WTC11 (cell line): ENCODE results near the gene ITPRIP. TPM values are rescaled to one million over a fixed set of nuclear protein-coding genes. Genes with fewer than 3 reads are reported as not detected.

Experiments used
- ATAC-seq: fragments of 200-7000 bp; cut with Tn5 transposase; 2 replicates; pipeline ENCODE4 v1.10.0; 2021; ENCODE audit warnings: mild to moderate bottlenecking, moderate library complexity
- CTCF ChIA-PET: fragments of 300-600 bp; sonication (Branson Sonifier 250); formaldehyde crosslinking; loops from one replicate; lab custom pipeline; 2021; ENCODE audit warnings: antibody characterized with exemption; lab: Charles Lee
- POLR2A ChIA-PET: fragments of 350-600 bp; sonication (Branson Sonifier 250); formaldehyde crosslinking; loops from one replicate; lab custom pipeline; 2021; ENCODE audit warnings: antibody characterized with exemption; lab: Charles Lee
- DNase-seq: peaks from one replicate; pipeline ENCODE4 v3.0.0; 2021; ENCODE audit warnings: low spot score
- H3K27ac Mint-ChIP-seq: 2 replicates; pipeline ENCODE4 v1.8.0; 2021; ENCODE audit warnings: mixed read lengths
- H3K27me3 Mint-ChIP-seq: 2 replicates; pipeline ENCODE4 v1.8.0; 2021; ENCODE audit warnings: low read depth, mild to moderate bottlenecking, moderate library complexity, mixed read lengths
- H3K36me3 Mint-ChIP-seq: 2 replicates; pipeline ENCODE4 v1.8.0; 2021; ENCODE audit warnings: mixed read lengths
- H3K4me1 Mint-ChIP-seq: 2 replicates; pipeline ENCODE4 v1.8.0; 2022; ENCODE audit warnings: mixed read lengths
- H3K4me3 Mint-ChIP-seq: 2 replicates; pipeline ENCODE4 v1.8.0; 2021; ENCODE audit warnings: mild to moderate bottlenecking, moderate library complexity, mixed read lengths
- H3K9me3 Mint-ChIP-seq: 2 replicates; pipeline ENCODE4 v1.8.0; 2021; ENCODE audit warnings: mixed read lengths
- CREM ChIP-seq: sonication (generic); formaldehyde crosslinking; IDR thresholded peaks from 2 replicates; pipeline ENCODE4 v1.8.1; 2022; ENCODE audit warnings: mild to moderate bottlenecking, missing genetic modification reagents, moderate library complexity
- ESRRA ChIP-seq: sonication (generic); formaldehyde crosslinking; IDR thresholded peaks from 2 replicates; pipeline ENCODE4 v1.8.1; 2022; ENCODE audit warnings: mild to moderate bottlenecking, missing genetic modification reagents, borderline replicate concordance
- GTF2I ChIP-seq: fragments of 250-450 bp; sonication (Bioruptor Pico); conservative IDR thresholded peaks from 2 replicates; pipeline ENCODE4 v1.4.0; 2021; ENCODE audit warnings: mild to moderate bottlenecking
- MXD4 ChIP-seq: fragments of 250-450 bp; sonication (Bioruptor Pico); IDR thresholded peaks from 2 replicates; pipeline ENCODE4 v1.8.0; 2021; ENCODE audit warnings: mild to moderate bottlenecking, moderate library complexity, borderline replicate concordance
- MYBL2 ChIP-seq: sonication (generic); formaldehyde crosslinking; IDR thresholded peaks from 2 replicates; pipeline ENCODE4 v1.8.1; 2023; ENCODE audit warnings: mild to moderate bottlenecking, moderate library complexity, missing genetic modification reagents
- NFATC4 ChIP-seq: fragments of 250-450 bp; sonication (Bioruptor Pico); IDR thresholded peaks from 2 replicates; pipeline ENCODE4 v1.9.0; 2021; ENCODE audit warnings: mild to moderate bottlenecking
- PRRX2 ChIP-seq: fragments of 250-450 bp; sonication (Bioruptor Pico); IDR thresholded peaks from 2 replicates; pipeline ENCODE4 v1.8.0; 2021; ENCODE audit warnings: mild to moderate bottlenecking
- SOX15 ChIP-seq: fragments of 250-450 bp; sonication (Bioruptor Pico); IDR thresholded peaks from 2 replicates; pipeline ENCODE4 v1.9.0; 2021; ENCODE audit warnings: mild to moderate bottlenecking
- SP1 ChIP-seq: sonication (generic); formaldehyde crosslinking; conservative IDR thresholded peaks from 2 replicates; pipeline ENCODE4 v1.8.1; 2022; ENCODE audit warnings: missing genetic modification reagents
- ZNF219 ChIP-seq: sonication (generic); formaldehyde crosslinking; IDR thresholded peaks from 2 replicates; pipeline ENCODE4 v1.8.0; 2023; ENCODE audit warnings: missing genetic modification reagents, mild to moderate bottlenecking, borderline replicate concordance
- ZNF263 ChIP-seq: sonication (generic); formaldehyde crosslinking; IDR thresholded peaks from 2 replicates; pipeline ENCODE4 v1.8.1; 2022; ENCODE audit warnings: low read depth, mild to moderate bottlenecking, moderate library complexity, missing genetic modification reagents
- total RNA-seq: library from RNA; stranded (reverse); gene quantifications from 3 replicates; pipeline ENCODE4 v1.2.3, GENCODE V29; 2021
- TF ChIP-seq, protein P1 (sequence below): sonication (generic); formaldehyde crosslinking; IDR thresholded peaks from 2 replicates; pipeline ENCODE4 v1.8.0; 2022; ENCODE audit warnings: missing genetic modification reagents
- TF ChIP-seq, protein P2 (sequence below): sonication (generic); formaldehyde crosslinking; conservative IDR thresholded peaks from 2 replicates; pipeline ENCODE4 v1.8.1; 2023; ENCODE audit warnings: mild to moderate bottlenecking, low read depth, missing genetic modification reagents, moderate library complexity
- TF ChIP-seq, protein P3 (sequence below): sonication (generic); formaldehyde crosslinking; IDR thresholded peaks from 2 replicates; pipeline ENCODE4 v1.8.0; 2022; ENCODE audit warnings: mild to moderate bottlenecking, missing genetic modification reagents
- TF ChIP-seq, protein P4 (sequence below): fragments of 250-450 bp; sonication (Bioruptor Pico); IDR thresholded peaks from 2 replicates; pipeline ENCODE4 v2.1.2; 2022; ENCODE audit warnings: mild to moderate bottlenecking, moderate library complexity
- TF ChIP-seq, protein P5 (sequence below): fragments of 250-450 bp; sonication (Bioruptor Pico); IDR thresholded peaks from 2 replicates; pipeline ENCODE4 v1.9.0; 2021; ENCODE audit warnings: moderate library complexity, mild to moderate bottlenecking, inconsistent platforms, borderline replicate concordance

Gene ITPRIP
- total RNA-seq, 1 experiment from 2014 or later = 16.8 TPM

DNA sequence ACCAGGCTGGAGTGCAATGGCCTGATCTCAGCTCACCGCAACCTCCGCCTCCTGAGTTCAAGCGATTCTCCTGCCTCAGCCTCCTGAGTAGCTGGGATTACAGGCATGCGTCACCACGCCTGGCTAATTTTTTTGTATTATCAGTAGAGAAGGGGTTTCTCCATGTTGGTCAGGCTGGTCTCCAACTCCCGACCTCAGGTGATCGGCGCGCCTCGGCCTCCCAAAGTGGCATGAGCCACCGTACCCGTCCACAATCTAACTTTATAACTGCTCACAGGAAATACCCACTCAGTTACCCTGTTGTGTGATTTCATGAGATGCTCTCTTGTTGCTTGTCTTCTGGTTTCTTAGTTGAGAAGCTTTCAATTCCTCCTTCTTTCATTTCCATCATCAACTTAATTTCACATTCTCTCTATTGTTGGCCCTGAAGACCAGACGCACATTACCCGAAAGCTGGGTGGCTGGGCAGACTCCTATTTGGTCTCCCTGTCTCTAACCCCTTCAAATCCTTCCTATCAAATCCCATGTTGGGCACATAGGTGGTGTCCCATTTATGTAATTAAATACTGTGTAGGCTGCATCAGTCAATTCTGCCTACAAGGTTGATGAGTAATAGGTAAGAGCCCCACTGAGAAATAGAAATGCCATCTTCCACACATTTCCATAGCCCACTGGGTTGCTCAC lies 70.4 kb downstream of the ITPRIP start (continued):
- TF ChIP-seq, protein P1, sequence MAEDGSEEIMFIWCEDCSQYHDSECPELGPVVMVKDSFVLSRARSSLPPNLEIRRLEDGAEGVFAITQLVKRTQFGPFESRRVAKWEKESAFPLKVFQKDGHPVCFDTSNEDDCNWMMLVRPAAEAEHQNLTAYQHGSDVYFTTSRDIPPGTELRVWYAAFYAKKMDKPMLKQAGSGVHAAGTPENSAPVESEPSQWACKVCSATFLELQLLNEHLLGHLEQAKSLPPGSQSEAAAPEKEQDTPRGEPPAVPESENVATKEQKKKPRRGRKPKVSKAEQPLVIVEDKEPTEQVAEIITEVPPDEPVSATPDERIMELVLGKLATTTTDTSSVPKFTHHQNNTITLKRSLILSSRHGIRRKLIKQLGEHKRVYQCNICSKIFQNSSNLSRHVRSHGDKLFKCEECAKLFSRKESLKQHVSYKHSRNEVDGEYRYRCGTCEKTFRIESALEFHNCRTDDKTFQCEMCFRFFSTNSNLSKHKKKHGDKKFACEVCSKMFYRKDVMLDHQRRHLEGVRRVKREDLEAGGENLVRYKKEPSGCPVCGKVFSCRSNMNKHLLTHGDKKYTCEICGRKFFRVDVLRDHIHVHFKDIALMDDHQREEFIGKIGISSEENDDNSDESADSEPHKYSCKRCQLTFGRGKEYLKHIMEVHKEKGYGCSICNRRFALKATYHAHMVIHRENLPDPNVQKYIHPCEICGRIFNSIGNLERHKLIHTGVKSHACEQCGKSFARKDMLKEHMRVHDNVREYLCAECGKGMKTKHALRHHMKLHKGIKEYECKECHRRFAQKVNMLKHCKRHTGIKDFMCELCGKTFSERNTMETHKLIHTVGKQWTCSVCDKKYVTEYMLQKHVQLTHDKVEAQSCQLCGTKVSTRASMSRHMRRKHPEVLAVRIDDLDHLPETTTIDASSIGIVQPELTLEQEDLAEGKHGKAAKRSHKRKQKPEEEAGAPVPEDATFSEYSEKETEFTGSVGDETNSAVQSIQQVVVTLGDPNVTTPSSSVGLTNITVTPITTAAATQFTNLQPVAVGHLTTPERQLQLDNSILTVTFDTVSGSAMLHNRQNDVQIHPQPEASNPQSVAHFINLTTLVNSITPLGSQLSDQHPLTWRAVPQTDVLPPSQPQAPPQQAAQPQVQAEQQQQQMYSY (CRISPR knock-in tag) = no peak
- TF ChIP-seq, protein P2, sequence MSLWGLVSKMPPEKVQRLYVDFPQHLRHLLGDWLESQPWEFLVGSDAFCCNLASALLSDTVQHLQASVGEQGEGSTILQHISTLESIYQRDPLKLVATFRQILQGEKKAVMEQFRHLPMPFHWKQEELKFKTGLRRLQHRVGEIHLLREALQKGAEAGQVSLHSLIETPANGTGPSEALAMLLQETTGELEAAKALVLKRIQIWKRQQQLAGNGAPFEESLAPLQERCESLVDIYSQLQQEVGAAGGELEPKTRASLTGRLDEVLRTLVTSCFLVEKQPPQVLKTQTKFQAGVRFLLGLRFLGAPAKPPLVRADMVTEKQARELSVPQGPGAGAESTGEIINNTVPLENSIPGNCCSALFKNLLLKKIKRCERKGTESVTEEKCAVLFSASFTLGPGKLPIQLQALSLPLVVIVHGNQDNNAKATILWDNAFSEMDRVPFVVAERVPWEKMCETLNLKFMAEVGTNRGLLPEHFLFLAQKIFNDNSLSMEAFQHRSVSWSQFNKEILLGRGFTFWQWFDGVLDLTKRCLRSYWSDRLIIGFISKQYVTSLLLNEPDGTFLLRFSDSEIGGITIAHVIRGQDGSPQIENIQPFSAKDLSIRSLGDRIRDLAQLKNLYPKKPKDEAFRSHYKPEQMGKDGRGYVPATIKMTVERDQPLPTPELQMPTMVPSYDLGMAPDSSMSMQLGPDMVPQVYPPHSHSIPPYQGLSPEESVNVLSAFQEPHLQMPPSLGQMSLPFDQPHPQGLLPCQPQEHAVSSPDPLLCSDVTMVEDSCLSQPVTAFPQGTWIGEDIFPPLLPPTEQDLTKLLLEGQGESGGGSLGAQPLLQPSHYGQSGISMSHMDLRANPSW (CRISPR knock-in tag) = no peak
- no peak for TF ChIP-seq SP1
- TF ChIP-seq, protein P3, sequence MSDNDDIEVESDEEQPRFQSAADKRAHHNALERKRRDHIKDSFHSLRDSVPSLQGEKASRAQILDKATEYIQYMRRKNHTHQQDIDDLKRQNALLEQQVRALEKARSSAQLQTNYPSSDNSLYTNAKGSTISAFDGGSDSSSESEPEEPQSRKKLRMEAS (CRISPR knock-in tag) = no peak
- TF ChIP-seq, protein P4, sequence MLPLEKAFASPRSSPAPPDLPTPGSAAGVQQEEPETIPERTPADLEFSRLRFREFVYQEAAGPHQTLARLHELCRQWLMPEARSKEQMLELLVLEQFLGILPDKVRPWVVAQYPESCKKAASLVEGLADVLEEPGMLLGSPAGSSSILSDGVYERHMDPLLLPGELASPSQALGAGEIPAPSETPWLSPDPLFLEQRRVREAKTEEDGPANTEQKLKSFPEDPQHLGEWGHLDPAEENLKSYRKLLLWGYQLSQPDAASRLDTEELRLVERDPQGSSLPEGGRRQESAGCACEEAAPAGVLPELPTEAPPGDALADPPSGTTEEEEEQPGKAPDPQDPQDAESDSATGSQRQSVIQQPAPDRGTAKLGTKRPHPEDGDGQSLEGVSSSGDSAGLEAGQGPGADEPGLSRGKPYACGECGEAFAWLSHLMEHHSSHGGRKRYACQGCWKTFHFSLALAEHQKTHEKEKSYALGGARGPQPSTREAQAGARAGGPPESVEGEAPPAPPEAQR (CRISPR knock-in tag) = no peak
- TF ChIP-seq, all 79 proteins: peak for 0

DNA sequence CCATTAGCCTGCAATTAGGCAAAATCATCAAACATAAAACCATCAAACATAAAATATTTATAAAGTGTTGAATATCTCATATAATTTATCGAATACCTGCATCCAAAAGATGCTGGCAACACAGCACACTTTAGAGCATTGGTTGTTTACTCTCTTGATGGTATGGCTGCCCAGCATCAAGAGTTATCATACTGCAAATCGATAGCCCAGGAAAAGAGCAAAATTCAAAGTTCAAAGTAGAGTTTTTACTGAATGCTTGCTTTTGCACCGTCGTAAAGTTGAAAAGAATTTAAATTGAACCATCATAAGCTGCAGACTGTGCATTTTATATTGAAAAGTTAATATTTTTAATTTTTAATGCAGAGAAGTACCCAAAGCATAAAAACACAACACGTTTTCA lies 73.5 kb downstream of the ITPRIP start:
- H3K9me3 Mint-ChIP-seq = no peaks in the 10 kb centered on the region
- POLR2A ChIA-PET = no interaction called here
- H3K36me3 Mint-ChIP-seq = peaks cover 62% of the 10 kb centered on the region
- ATAC-seq (no peak), DNase-seq (no peak)
- TF ChIP-seq NFATC4 (CRISPR knock-in tag) (no peak), ZNF219 (CRISPR knock-in tag) (no peak), CREM (no peak), MYBL2 (CRISPR knock-in tag) (no peak), SOX15 (CRISPR knock-in tag) (no peak), ESRRA (no peak), ZNF263 (CRISPR knock-in tag) (no peak), GTF2I (CRISPR knock-in tag) (no peak), MXD4 (CRISPR knock-in tag) (no peak), PRRX2 (CRISPR knock-in tag) (no peak), SP1 (no peak)
- TF ChIP-seq, protein P5, sequence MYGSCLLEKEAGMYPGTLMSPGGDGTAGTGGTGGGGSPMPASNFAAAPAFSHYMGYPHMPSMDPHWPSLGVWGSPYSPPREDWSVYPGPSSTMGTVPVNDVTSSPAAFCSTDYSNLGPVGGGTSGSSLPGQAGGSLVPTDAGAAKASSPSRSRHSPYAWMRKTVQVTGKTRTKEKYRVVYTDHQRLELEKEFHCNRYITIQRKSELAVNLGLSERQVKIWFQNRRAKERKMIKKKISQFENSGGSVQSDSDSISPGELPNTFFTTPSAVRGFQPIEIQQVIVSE (CRISPR knock-in tag) = no peak
- H3K4me3 Mint-ChIP-seq = no peak overlapping the region
- CTCF ChIA-PET = no interaction called here
- H3K27me3 Mint-ChIP-seq = no peaks in the 10 kb centered on the region
- H3K4me1 Mint-ChIP-seq = peaks cover 11% of the 10 kb centered on the region
- H3K27ac Mint-ChIP-seq = no peak overlapping the region
